T-helper 17 cell (primary cell): ENCODE data around the gene POLD4. TPM values are rescaled to one million over a fixed set of nuclear protein-coding genes. Genes with fewer than 3 reads are reported as not detected.

Source experiments
- ATAC-seq: fragments of 150-1000 bp; cut with Tn5 transposase; 2 replicates; pipeline ENCODE4 v1.10.0; 2021; ENCODE audit warnings: mild to moderate bottlenecking, moderate library complexity
- DNase-seq, 3 donors: peaks; one replicate each; pipeline versions ENCODE4 v3.0.0 to v3.0.0-alpha.2; 2020 to 2021
- H3K9me3 ChIP-seq: one replicate; pipeline ENCODE4 v1.7.0; 2013; ENCODE audit warnings: low read length, mild to moderate bottlenecking; ENCODE audit not compliant: control insufficient read depth, poor library complexity, severe bottlenecking
- H3K27ac Mint-ChIP-seq: one replicate; pipeline ENCODE4 v1.8.0; 2022; ENCODE audit warnings: mild to moderate bottlenecking, moderate library complexity, mixed read lengths
- H3K27me3 Mint-ChIP-seq: one replicate; pipeline ENCODE4 v1.8.0; 2022; ENCODE audit warnings: mixed read lengths
- H3K36me3 Mint-ChIP-seq: one replicate; pipeline ENCODE4 v1.8.0; 2022; ENCODE audit warnings: low read depth, mixed read lengths
- H3K4me1 Mint-ChIP-seq: one replicate; pipeline ENCODE4 v1.8.0; 2022; ENCODE audit warnings: mild to moderate bottlenecking, mixed read lengths
- H3K4me3 Mint-ChIP-seq: one replicate; pipeline ENCODE4 v1.8.0; 2022; ENCODE audit warnings: mild to moderate bottlenecking, moderate library complexity, mixed read lengths
- total RNA-seq, 4 donors: library from RNA in 2 of 4; stranded (reverse) in 2 of 4; gene quantifications; one replicate each; pipeline ENCODE4 v1.2.3 and lab custom pipeline; 2022 to 2026

POLD4 gene
- total RNA-seq, 2 donors from 2014 or later = 45.9 to 61.0 TPM

DNA sequence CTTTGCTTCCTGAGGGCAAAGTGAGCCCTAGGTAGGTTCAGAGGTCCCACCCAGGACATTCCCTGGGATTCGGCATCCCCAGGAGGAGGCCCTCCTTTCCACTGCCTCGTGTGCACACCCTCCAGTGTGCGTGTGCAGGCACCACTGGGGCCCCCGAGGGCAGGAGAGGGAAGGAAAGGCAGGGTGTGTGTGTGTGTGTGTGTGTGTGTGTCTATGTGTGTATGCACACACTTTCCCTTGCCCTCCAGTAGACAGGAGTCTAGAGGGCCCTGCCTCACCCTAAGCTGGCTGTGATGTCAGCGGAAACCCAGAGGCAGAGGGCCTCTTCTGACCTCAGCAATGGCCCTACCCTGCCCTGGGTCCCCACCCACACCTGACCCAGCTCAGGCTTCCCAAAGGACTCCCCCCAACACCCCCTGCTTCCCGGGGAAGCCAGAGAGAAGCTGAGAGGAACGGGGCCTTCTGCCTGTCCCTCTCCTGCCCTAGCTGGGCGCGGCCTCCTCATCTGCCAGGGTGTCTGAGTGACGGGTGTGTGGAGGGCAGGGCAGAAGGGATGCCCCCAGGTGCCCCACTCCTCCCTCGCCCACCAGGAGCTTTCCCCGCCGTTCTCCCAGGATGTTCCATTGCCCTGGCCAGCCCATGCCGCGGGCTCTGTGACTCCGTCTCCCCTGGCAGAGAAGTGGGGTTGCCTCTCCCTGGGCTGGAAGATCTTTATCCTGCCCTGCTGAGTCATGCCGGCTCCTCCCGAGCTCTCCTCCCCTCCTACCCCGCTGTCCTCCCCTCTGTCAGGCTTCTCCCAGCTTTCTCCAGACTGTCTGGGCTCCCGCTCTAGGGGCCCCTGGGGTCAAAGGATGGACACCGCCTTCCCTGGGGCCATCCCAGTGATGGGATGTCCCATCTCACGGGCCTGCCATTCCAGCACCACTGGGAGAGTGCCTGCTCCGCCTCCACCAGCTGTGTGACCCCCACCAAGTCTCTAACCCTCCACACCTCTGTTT, 26.0 kb upstream of the POLD4 start:
- Mint-ChIP-seq H3K36me3 (no peaks in the 10 kb centered on the region), H3K27ac (no peak overlapping the region), H3K27me3 (no peaks in the 10 kb centered on the region), H3K4me3 (no peak overlapping the region), H3K4me1 (peaks cover 26% of the 10 kb centered on the region)
- no peaks in the 10 kb centered on the region for H3K9me3 ChIP-seq
- DNase-seq (no peak), ATAC-seq (no peak)

- no peaks in the 10 kb centered on the region for H3K27me3 Mint-ChIP-seq
- ATAC-seq (no peak), DNase-seq (no peak)
- no peak overlapping the region for H3K4me3 Mint-ChIP-seq
- H3K4me1 Mint-ChIP-seq = peaks cover 31% of the 10 kb centered on the region
- H3K27ac Mint-ChIP-seq = no peak overlapping the region
- H3K36me3 Mint-ChIP-seq = peaks cover under 1% of the 10 kb centered on the region
- no peaks in the 10 kb centered on the region for H3K9me3 ChIP-seq
Measured at GRCh38 chr11:67378544-67378943, 25.2 kb upstream of the POLD4 start.

DNA sequence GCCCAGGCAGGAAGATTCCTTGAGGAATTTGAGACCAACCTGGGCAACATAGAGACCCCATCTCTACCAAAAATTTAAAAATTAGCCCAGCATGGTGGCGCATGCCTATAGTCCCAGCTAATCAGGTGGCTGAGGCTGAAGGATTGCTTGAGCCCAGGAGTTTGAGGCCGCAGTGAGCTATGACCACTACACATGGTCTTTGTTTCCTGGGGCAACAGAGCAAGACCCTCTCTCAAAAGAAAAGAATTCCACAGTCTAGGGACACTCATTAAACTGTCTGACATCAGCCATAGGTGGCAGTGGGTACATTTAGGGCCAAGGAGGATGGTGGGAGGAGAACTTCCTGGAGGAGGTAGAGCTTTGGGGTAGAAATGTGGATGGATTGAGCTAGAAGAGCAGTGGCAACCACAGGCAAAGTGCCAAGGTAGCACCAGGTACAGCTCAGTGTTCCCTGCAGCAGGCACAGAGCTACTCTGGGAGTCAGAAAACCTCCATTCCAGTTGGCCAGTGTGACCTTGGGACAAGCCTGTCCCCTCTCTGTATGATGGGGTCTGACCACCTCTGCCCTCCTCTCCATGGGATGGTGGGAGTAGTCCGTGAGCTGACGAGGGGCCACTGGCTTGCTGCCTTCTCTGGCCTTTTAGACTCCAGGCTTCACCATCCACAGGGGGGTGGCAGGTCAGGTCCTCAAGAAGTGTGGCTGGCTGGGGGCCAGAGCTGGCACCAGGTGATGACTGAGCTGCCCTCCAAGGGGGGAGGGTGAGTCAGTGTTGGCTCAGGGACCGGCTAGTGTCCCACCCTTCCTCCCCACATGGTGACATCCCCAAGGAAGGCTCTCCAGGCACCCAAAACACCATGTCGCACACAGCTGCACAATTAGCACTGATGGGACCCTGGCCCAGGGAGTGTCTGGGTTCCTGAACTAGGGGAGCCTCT, 23.8 kb upstream of the POLD4 start:
- no peaks in the 10 kb centered on the region for H3K9me3 ChIP-seq
- Mint-ChIP-seq H3K27ac (no peak overlapping the region), H3K36me3 (peaks cover 2% of the 10 kb centered on the region), H3K4me3 (no peak overlapping the region), H3K4me1 (peaks cover 27% of the 10 kb centered on the region), H3K27me3 (no peaks in the 10 kb centered on the region)
- ATAC-seq = no peak
- DNase-seq = no peak

DNA sequence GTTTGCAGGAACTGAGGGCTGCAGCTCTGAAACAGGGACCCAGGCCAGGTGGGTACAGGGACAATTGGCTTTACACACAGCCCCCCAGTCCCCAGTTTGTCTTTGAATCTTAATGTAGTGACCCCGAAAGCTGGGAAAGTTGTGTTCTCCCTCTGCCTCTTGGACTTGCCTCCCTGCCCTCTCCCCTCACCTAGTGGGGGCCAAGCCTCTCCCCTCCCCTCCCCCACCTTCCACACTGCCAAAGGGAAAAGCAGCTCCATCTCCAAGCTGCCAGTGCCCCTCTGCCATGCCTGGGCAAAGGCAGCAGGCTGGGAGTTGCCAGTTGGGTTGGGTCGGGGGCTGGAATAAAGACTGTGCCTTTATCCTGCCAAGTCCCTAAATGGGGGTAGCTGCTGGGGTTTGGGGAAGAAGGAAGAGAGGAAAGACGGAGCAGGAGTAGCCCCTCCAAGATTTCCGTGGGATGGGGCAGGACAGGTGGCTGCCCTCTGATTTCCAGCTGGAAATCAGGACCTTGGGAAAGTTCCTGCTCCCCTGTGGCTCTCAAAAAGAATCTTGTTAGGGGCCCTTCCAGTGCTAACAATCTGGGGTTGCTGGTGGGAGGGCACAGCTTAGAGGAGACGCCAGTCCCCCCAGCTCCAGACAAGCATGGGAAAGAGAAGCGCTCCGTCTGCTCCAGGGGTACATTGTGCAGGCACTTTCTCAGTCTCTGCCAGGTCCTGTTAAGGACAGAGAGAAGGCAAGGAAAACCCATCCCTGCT, 22.9 kb upstream of the POLD4 start:
- Mint-ChIP-seq H3K36me3 (peaks cover 8% of the 10 kb centered on the region), H3K4me3 (peak overlapping the region; percentile 43), H3K4me1 (peaks cover 33% of the 10 kb centered on the region), H3K27ac (peak overlapping the region; percentile 37), H3K27me3 (no peaks in the 10 kb centered on the region)
- H3K9me3 ChIP-seq = no peaks in the 10 kb centered on the region
- ATAC-seq = no peak
- DNase-seq = no peak

DNA sequence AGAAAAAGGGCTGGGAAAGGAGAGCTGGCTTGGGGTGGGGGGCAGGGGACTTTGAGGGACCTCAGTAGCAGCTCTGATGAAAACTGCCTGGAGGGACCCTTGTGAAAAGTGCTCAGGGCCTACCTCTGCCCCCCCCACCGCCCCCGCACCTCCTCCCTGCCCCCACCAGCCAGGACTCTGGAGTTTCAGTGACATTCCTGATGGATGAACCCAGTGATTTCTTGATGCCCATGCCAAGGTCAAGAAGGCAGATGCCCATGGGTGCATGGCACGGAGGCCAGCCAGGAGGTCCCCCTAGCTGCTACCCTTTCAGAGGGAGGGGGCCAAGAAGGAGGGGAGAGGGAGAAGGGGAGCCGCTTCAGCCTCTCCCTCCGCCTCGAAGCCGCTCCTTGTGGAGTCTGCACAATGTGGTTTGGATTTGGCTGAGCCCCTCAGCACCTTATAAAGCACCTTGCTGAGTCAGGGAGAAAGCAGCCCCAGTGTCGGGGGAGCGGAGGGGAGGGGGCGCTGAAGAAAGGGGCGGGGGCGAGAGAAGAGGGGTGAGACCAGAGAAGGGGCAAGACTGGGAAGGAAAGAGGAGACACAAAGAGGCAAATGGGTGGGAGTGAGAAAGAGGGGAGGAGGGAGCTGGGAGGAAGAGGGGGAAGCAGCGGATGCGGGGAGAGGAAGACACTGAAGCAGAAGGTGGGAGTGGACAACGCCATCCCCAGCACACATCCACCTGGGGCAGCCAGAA, 22.1 kb upstream of the POLD4 start:
- Mint-ChIP-seq H3K27ac (peak overlapping the region; percentile 37), H3K27me3 (no peaks in the 10 kb centered on the region), H3K4me3 (peak overlapping the region; percentile 43), H3K4me1 (peaks cover 35% of the 10 kb centered on the region), H3K36me3 (peaks cover 8% of the 10 kb centered on the region)
- no peaks in the 10 kb centered on the region for H3K9me3 ChIP-seq
- ATAC-seq (no peak), DNase-seq (no peak)

DNA sequence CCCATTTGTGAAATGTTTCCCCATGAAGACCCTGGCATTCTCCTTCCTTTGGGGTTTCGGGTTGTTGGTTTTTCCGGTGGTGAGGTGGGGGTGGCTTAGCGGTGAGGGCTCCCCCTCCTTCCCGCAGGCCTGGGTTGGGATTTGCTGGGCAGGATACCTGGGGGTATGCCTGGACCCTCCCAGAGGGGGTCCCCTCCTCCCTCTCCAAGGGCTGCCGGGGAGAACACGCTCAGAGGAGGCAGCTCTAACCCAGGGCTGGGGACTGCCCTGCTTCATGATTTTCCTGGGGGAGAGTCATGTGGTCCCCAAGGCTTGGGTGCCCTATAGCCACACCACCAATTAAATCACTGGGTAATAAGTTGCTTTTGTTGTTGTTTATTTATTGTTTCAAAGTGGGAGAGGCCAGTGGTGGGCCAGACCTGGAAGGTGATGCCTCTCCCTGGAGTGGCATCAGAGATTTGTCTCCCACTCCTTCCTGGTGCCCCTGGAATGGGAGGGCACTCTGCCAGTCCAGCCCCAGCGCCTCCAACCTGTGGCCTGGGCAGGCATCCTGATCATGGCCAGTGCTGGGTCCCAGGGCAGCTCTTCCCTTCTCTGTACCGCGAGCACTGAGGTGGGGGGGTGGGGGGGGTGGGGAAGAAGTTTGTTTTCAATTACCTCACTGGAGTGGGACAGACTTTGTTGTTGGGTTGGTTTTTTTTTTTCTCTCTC, 21.4 kb upstream of the POLD4 start:
- peaks cover 39% of the 10 kb centered on the region for H3K4me1 Mint-ChIP-seq
- peak overlapping the region; percentile 98 for H3K4me3 Mint-ChIP-seq
- DNase-seq = no peak
- H3K9me3 ChIP-seq = no peaks in the 10 kb centered on the region
- peaks cover 8% of the 10 kb centered on the region for H3K36me3 Mint-ChIP-seq
- H3K27ac Mint-ChIP-seq = peak overlapping the region; percentile 79
- no peak for ATAC-seq
- no peaks in the 10 kb centered on the region for H3K27me3 Mint-ChIP-seq

- Mint-ChIP-seq H3K27ac (peak overlapping the region; percentile 79), H3K36me3 (peaks cover 8% of the 10 kb centered on the region), H3K4me3 (peak overlapping the region; percentile 98), H3K27me3 (no peaks in the 10 kb centered on the region), H3K4me1 (peaks cover 47% of the 10 kb centered on the region)
- DNase-seq (peak; percentile 65 to 86 (median 77)), ATAC-seq (peak; percentile 85)
- H3K9me3 ChIP-seq = no peaks in the 10 kb centered on the region
Measured at GRCh38 chr11:67373648-67374570, 20.6 kb upstream of the POLD4 start.

- no peak for DNase-seq
- H3K9me3 ChIP-seq = no peaks in the 10 kb centered on the region
- peak; percentile 26 for ATAC-seq
- no peaks in the 10 kb centered on the region for H3K27me3 Mint-ChIP-seq
- peak within 1 kb of the TSS; percentile 79 for H3K27ac Mint-ChIP-seq
- peaks cover 8% of the 10 kb centered on the region for H3K36me3 Mint-ChIP-seq
- peak within 1 kb of the TSS; percentile 98 for H3K4me3 Mint-ChIP-seq
- peaks cover 51% of the 10 kb centered on the region for H3K4me1 Mint-ChIP-seq
Measured at GRCh38 chr11:67372993-67373647, 19.8 kb upstream of the POLD4 start, which contains the start of gene CLCF1. Gene CLCF1, minus strand, starts transcription at chr11:67373598. Its CDS starts 59 bp downstream, at chr11:67373539.

DNA sequence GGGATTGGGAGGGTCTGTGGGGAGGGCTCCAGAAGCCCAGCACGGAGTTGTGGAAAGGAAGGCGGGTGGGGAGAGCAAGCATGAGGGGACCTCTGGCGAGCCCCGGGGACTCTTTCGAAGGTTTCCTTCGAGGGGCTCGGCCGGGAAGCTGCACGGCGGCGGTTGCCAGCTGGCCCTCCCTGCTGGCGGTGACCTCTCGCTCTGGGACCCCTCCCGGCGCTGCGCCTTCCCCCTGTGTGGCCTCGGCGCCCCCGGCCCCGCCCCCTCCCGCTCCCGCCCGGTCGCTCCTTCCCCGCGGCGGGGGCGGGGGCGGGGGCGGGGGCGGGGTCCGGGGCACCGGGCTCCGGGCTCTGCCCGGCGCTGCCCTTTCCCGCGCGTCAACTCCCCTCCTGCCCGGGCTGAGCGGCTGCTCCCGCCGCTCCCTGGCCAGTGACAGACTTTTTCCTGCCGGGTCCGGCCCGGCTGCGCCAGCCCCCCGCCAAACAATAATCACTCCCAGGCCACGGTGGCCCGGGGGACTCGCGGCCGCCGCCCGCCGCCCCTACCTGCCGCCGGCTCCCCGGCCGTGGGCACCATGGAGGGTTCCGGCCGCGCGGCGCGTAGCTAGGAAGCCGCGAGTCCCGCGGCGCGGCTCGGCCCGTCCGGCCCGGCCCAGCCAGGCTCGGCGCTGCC, 19.1 kb upstream of the POLD4 start:
- H3K36me3 Mint-ChIP-seq = peaks cover 8% of the 10 kb centered on the region
- H3K27me3 Mint-ChIP-seq = no peaks in the 10 kb centered on the region
- peak in 2 of 3 donors; percentile 31 to 34 for DNase-seq
- no peak overlapping the region for H3K27ac Mint-ChIP-seq
- peaks cover 56% of the 10 kb centered on the region for H3K4me1 Mint-ChIP-seq
- H3K9me3 ChIP-seq = no peaks in the 10 kb centered on the region
- H3K4me3 Mint-ChIP-seq = peak overlapping the region; percentile 96
- ATAC-seq = no peak

DNA sequence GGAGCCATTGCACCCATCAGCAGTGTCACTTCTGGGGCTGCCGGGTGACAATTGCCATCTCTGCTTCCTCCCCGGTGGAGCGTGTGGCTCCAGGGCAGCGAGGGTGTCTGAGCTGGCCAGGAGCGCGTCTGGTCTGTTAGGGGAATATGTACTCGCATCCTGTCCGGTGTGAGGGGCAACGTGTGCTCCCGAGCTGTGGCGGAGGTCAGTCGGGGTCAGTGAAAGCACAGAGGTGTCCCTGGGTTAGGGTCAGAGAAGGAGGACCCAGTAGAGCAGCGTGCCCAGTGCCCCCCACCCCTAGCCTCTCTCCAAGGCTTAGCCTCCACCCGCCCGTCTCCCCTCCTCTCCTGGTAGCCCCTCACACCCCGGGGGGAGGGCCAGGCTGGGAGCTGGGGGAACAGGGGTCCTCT, 18.6 kb upstream of the POLD4 start:
- Mint-ChIP-seq H3K36me3 (peaks cover 8% of the 10 kb centered on the region), H3K4me1 (peaks cover 54% of the 10 kb centered on the region), H3K4me3 (peak overlapping the region; percentile 96), H3K27ac (peak overlapping the region; percentile 41), H3K27me3 (no peaks in the 10 kb centered on the region)
- ATAC-seq (peak; percentile 3), DNase-seq (no peak)
- H3K9me3 ChIP-seq = no peaks in the 10 kb centered on the region
